Measurements from ENCODE around the gene SCFD2. TPM values are rescaled to one million over a fixed set of nuclear protein-coding genes. Genes with fewer than 3 reads are reported as not detected.
"Not testable (repeated sequence)": the region's sequence is repeated elsewhere in the genome, so short reads cannot be mapped to it uniquely, and the experiment has no call there.

SCFD2 gene
- total and polyA plus RNA-seq, 9 donors, result 9.4 to 14.8 (median 11.3) TPM

GRCh38 chr4:53228036-53228435 lies 137.8 kb downstream of the SCFD2 start:
- DNase-seq, result no peak
- Histone ChIP-seq H3K27me3 (ENCODE audit: control insufficient read depth, insufficient read depth, low read length) (no peaks in the 10 kb centered on the region), H3K4me1 (ENCODE audit: control insufficient read depth, insufficient read depth, low read length) (no peaks in the 10 kb centered on the region), H3K9me3 (replicated peaks; ENCODE audit: control insufficient read depth, low read depth, low read length) (no peaks in the 10 kb centered on the region), H3K36me3 (ENCODE audit: control insufficient read depth, insufficient read depth, low read length) (no peaks in the 10 kb centered on the region), H3K27ac (ENCODE audit: low read length) (no peak overlapping the region), H3K4me3 (ENCODE audit: low read length) (no peak overlapping the region)
- no CpG with 5 or more reads among the region's 1 CpG for WGBS (ENCODE audit: insufficient coverage)

DNA sequence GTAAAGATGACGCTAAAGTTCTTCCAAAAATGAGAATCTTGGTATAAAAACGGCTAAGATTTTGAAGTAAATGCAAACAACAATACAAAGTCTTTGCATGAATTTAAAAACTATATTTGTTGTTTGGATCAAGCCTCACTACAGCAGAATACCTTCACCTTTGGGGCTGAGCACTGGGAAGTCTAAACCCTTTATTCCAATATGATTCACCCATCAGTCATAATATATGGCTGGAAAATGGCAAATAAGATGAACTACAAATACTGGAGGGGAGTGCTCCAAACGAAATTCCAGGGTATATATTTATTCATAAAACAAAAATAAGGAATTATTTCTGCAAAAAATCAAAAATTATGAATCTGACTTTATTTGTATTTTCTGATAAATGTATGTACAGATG lies 138.4 kb downstream of the SCFD2 start:
- no peak for DNase-seq
- Histone ChIP-seq H3K36me3 (ENCODE audit: control insufficient read depth, insufficient read depth, low read length) (no peaks in the 10 kb centered on the region), H3K4me3 (ENCODE audit: low read length) (no peak overlapping the region), H3K27ac (ENCODE audit: low read length) (no peak overlapping the region), H3K4me1 (ENCODE audit: control insufficient read depth, insufficient read depth, low read length) (no peaks in the 10 kb centered on the region), H3K27me3 (ENCODE audit: control insufficient read depth, insufficient read depth, low read length) (no peaks in the 10 kb centered on the region), H3K9me3 (replicated peaks; ENCODE audit: control insufficient read depth, low read depth, low read length) (no peaks in the 10 kb centered on the region)
- no CpG with 5 or more reads among the region's 3 CpGs for WGBS (ENCODE audit: insufficient coverage)

- Histone ChIP-seq H3K9me3 (replicated peaks; ENCODE audit: control insufficient read depth, low read depth, low read length) (no peaks in the 10 kb centered on the region), H3K27ac (ENCODE audit: low read length) (no peak overlapping the region), H3K36me3 (ENCODE audit: control insufficient read depth, insufficient read depth, low read length) (no peaks in the 10 kb centered on the region), H3K4me1 (ENCODE audit: control insufficient read depth, insufficient read depth, low read length) (no peaks in the 10 kb centered on the region), H3K4me3 (ENCODE audit: low read length) (no peak overlapping the region), H3K27me3 (ENCODE audit: control insufficient read depth, insufficient read depth, low read length) (no peaks in the 10 kb centered on the region)
- peak; percentile 30 for DNase-seq
- 60% methylated on average over 1 of the region's 3 CpGs for WGBS (ENCODE audit: insufficient coverage)
Observed at GRCh38 chr4:53221832-53222480, 143.9 kb downstream of the SCFD2 start.

GRCh38 chr4:53219148-53219547 lies 146.7 kb downstream of the SCFD2 start:
- H3K27ac ChIP-seq (ENCODE audit: low read length); H3K9me3 ChIP-seq (replicated peaks; ENCODE audit: control insufficient read depth, low read depth, low read length); DNase-seq; H3K4me3 ChIP-seq (ENCODE audit: low read length); H3K4me1 ChIP-seq (ENCODE audit: control insufficient read depth, insufficient read depth, low read length); H3K36me3 ChIP-seq (ENCODE audit: control insufficient read depth, insufficient read depth, low read length); H3K27me3 ChIP-seq (ENCODE audit: control insufficient read depth, insufficient read depth, low read length): not testable (repeated sequence)
- WGBS (ENCODE audit: insufficient coverage), result 95% methylated on average over 16 of the region's 16 CpGs

- no peaks in the 10 kb centered on the region for H3K36me3 ChIP-seq (ENCODE audit: control insufficient read depth, insufficient read depth, low read length)
- H3K4me3 ChIP-seq (ENCODE audit: low read length), result no peak overlapping the region
- H3K27me3 ChIP-seq (ENCODE audit: control insufficient read depth, insufficient read depth, low read length), result no peaks in the 10 kb centered on the region
- no peak for DNase-seq
- 88% methylated on average over 1 of the region's 3 CpGs for WGBS (ENCODE audit: insufficient coverage)
- no peaks in the 10 kb centered on the region for H3K9me3 ChIP-seq (replicated peaks; ENCODE audit: control insufficient read depth, low read depth, low read length)
- no peaks in the 10 kb centered on the region for H3K4me1 ChIP-seq (ENCODE audit: control insufficient read depth, insufficient read depth, low read length)
- H3K27ac ChIP-seq (ENCODE audit: low read length), result no peak overlapping the region
Observed at GRCh38 chr4:53208753-53209152, 157.1 kb downstream of the SCFD2 start.

DNA sequence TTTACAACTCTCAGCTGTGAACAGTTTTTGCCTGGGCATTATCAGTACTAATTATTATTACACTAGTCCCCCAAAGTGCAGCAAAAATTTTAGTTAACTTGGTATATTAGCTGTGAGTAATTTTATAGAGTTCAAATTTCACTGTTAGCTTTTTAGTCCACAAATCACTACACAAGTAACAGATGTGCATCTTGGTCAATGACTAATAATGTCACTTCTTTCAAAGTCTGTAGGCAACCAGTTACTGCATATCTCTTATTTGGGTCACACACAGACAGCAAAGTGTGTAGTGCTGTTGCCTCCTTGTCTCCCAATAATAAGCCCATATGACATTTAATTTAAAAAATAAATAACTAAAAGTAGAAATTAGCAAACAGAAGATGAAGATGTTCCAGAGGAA lies 159.9 kb downstream of the SCFD2 start:
- Histone ChIP-seq H3K4me1 (ENCODE audit: control insufficient read depth, insufficient read depth, low read length) (no peaks in the 10 kb centered on the region), H3K9me3 (replicated peaks; ENCODE audit: control insufficient read depth, low read depth, low read length) (no peaks in the 10 kb centered on the region), H3K27me3 (ENCODE audit: control insufficient read depth, insufficient read depth, low read length) (no peaks in the 10 kb centered on the region), H3K27ac (ENCODE audit: low read length) (no peak overlapping the region), H3K36me3 (ENCODE audit: control insufficient read depth, insufficient read depth, low read length) (no peaks in the 10 kb centered on the region), H3K4me3 (ENCODE audit: low read length) (no peak overlapping the region)
- no peak for DNase-seq

DNA sequence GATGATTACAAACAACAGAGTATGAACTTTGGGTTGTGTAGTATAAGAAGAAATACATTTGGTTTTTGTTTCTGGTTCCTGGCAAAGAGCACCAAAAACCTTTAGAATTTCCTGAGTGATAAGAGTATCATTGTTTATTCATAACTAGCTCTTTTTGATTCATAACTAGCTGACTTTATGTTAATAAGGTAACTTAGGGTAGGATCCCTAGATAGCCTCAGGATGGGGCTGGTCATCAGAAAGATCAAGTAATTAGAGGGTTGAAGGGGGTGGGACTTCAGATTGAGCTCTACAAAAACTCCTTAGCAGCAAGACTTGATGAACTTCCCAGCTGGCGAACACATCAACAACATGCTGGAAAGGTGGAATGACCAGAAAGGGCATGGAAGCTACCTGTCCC lies 166.5 kb downstream of the SCFD2 start:
- Histone ChIP-seq H3K4me3 (ENCODE audit: low read length) (no peak overlapping the region), H3K27me3 (ENCODE audit: control insufficient read depth, insufficient read depth, low read length) (no peaks in the 10 kb centered on the region), H3K9me3 (replicated peaks; ENCODE audit: control insufficient read depth, low read depth, low read length) (no peaks in the 10 kb centered on the region), H3K4me1 (ENCODE audit: control insufficient read depth, insufficient read depth, low read length) (peaks cover 2% of the 10 kb centered on the region), H3K27ac (ENCODE audit: low read length) (no peak overlapping the region), H3K36me3 (ENCODE audit: control insufficient read depth, insufficient read depth, low read length) (no peaks in the 10 kb centered on the region)
- DNase-seq, result no peak
- WGBS (ENCODE audit: insufficient coverage), result no CpG with 5 or more reads among the region's 1 CpG

GRCh38 chr4:53197772-53198142 lies 168.1 kb downstream of the SCFD2 start:
- peak; percentile 95 for DNase-seq
- Histone ChIP-seq H3K9me3 (replicated peaks; ENCODE audit: control insufficient read depth, low read depth, low read length) (no peaks in the 10 kb centered on the region), H3K27ac (ENCODE audit: low read length) (peak overlapping the region; percentile 80), H3K4me1 (ENCODE audit: control insufficient read depth, insufficient read depth, low read length) (peaks cover 2% of the 10 kb centered on the region), H3K27me3 (ENCODE audit: control insufficient read depth, insufficient read depth, low read length) (no peaks in the 10 kb centered on the region), H3K4me3 (ENCODE audit: low read length) (no peak overlapping the region), H3K36me3 (ENCODE audit: control insufficient read depth, insufficient read depth, low read length) (no peaks in the 10 kb centered on the region)
- no CpG with 5 or more reads among the region's 1 CpG for WGBS (ENCODE audit: insufficient coverage)

GRCh38 chr4:53196882-53197771 lies 168.7 kb downstream of the SCFD2 start:
- H3K36me3 ChIP-seq (ENCODE audit: control insufficient read depth, insufficient read depth, low read length), result no peaks in the 10 kb centered on the region
- H3K9me3 ChIP-seq (replicated peaks; ENCODE audit: control insufficient read depth, low read depth, low read length), result no peaks in the 10 kb centered on the region
- H3K27ac ChIP-seq (ENCODE audit: low read length), result peak overlapping the region; percentile 80
- peaks cover 2% of the 10 kb centered on the region for H3K4me1 ChIP-seq (ENCODE audit: control insufficient read depth, insufficient read depth, low read length)
- WGBS (ENCODE audit: insufficient coverage), result no CpG with 5 or more reads among the region's 4 CpGs
- no peak overlapping the region for H3K4me3 ChIP-seq (ENCODE audit: low read length)
- peak; percentile 97 for DNase-seq
- H3K27me3 ChIP-seq (ENCODE audit: control insufficient read depth, insufficient read depth, low read length), result no peaks in the 10 kb centered on the region

DNA sequence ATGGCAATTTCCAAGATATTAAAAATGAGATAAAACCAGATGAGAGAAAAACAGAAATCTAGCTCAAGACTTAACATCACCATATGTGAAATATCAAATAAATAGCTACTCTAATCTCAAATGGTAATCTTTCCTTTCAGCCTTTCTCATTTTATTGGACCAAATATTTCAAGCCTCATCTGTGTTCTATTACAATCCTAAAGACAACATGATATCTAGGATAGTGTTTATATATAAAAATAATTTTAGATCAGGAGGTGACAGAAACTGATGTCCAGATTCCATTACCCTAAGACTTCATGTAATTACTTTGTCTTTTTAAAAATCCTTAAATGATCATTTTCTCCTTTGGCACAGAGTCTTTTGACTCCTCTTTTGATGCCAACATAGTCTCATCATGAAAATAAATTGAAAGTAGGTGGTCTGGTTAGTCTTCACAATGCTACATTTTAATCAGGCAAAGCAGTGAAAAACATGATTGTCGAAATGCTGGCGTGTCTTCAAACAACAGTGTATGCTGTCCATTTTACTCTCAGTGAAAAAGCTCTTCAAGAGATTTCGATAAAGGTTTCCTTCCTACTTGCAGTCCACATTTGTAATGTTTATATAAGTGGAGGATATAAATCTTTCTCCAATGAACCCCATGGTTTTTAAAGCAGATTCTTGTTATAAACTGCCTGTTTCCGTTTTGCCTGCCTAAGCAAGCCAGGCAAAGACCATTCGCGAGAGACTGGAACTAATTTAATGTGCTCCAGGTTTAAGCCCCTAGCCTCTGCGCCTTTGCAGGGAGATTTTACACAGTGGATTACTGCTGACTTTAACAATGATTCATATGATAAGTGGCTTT lies 169.8 kb downstream of the SCFD2 start:
- DNase-seq, result peak; percentile 69
- Histone ChIP-seq H3K36me3 (ENCODE audit: control insufficient read depth, insufficient read depth, low read length) (no peaks in the 10 kb centered on the region), H3K27ac (ENCODE audit: low read length) (peak overlapping the region; percentile 80), H3K4me1 (ENCODE audit: control insufficient read depth, insufficient read depth, low read length) (peaks cover 2% of the 10 kb centered on the region), H3K9me3 (replicated peaks; ENCODE audit: control insufficient read depth, low read depth, low read length) (no peaks in the 10 kb centered on the region), H3K4me3 (ENCODE audit: low read length) (no peak overlapping the region), H3K27me3 (ENCODE audit: control insufficient read depth, insufficient read depth, low read length) (no peaks in the 10 kb centered on the region)
- 4% methylated on average over 4 of the region's 7 CpGs for WGBS (ENCODE audit: insufficient coverage)

Data from muscle of leg (tissue), 11 donors.